K562 (cell line): ENCODE measurements around the gene HSD17B8. TPM values are rescaled to one million over a fixed set of nuclear protein-coding genes. Genes with fewer than 3 reads are reported as not detected.

Experiments used
- ATF2 ChIP-seq: sonication (generic); formaldehyde crosslinking; IDR thresholded peaks from 2 replicates; pipeline ENCODE4 v1.8.1; 2022; ENCODE audit warnings: missing genetic modification reagents
- ATF4 ChIP-seq: fragments of 450-650 bp; formaldehyde crosslinking; IDR thresholded peaks from 2 replicates; pipeline ENCODE4 v1.4.0; 2022; ENCODE audit warnings: mild to moderate bottlenecking, moderate library complexity
- GABPB2 ChIP-seq: fragments of 250-450 bp; sonication (Bioruptor Pico); conservative IDR thresholded peaks from 2 replicates; pipeline ENCODE4 v1.5.1; 2021; ENCODE audit warnings: mild to moderate bottlenecking
- HNRNPH1 ChIP-seq: fragments of 200-400 bp; formaldehyde crosslinking; optimal IDR thresholded peaks from 2 replicates; pipeline ENCODE3; 2017; ENCODE audit warnings: low read depth, mild to moderate bottlenecking, low read length, moderate library complexity
- HNRNPL ChIP-seq: fragments of 200-400 bp; formaldehyde crosslinking; IDR thresholded peaks from 2 replicates; pipeline ENCODE4 v1.6.1; 2017; ENCODE audit warnings: low read depth, mild to moderate bottlenecking, low read length
- JUND ChIP-seq, 2 experiments: IDR thresholded peaks; 2 replicates in 1 of 2; 3 replicates in 1 of 2; pipeline ENCODE4 v1.6.1; 2011; ENCODE audit warnings: borderline replicate concordance in 2 of 2, low read depth in 2 of 2, low read length in 2 of 2, improper control_type of control experiment in 1 of 2, missing biosample characterization in 1 of 2, missing genetic modification characterization in 1 of 2, missing genetic modification reagents in 1 of 2
- MITF ChIP-seq: IDR thresholded peaks from 2 replicates; pipeline ENCODE4 v1.6.1; 2014; ENCODE audit warnings: antibody characterized with exemption
- NONO ChIP-seq, 2 experiments: fragments of 200-400 bp in 1 of 2; fragments of 450-650 bp in 1 of 2; formaldehyde crosslinking in 1 of 2; IDR thresholded peaks; 2 replicates each; pipeline ENCODE4 v1.6.1; 2017; ENCODE audit warnings: low read depth in 2 of 2, mild to moderate bottlenecking in 2 of 2, moderate library complexity in 2 of 2, low read length in 1 of 2
- PRDM10 ChIP-seq: fragments of 450-650 bp; IDR thresholded peaks from 2 replicates; pipeline ENCODE4 v1.6.1; 2018; ENCODE audit not compliant: partially characterized antibody
- PRPF4 ChIP-seq: fragments of 200-400 bp; formaldehyde crosslinking; IDR thresholded peaks from one replicate; pipeline ENCODE4 v1.6.1; 2017; ENCODE audit warnings: low read length, low read depth, mild to moderate bottlenecking; ENCODE audit not compliant: insufficient read depth, poor library complexity, severe bottlenecking
- RFX7 ChIP-seq: fragments of 250-450 bp; sonication (Bioruptor Pico); IDR thresholded peaks from 2 replicates; pipeline ENCODE4 v1.5.1; 2021; ENCODE audit warnings: mild to moderate bottlenecking
- RUNX1 ChIP-seq: sonication (generic); IDR thresholded peaks from 2 replicates; pipeline ENCODE4 v1.6.1; 2016; ENCODE audit warnings: antibody characterized with exemption, low read depth
- ZHX1 ChIP-seq: fragments of 150-350 bp; conservative IDR thresholded peaks from 2 replicates; pipeline ENCODE4 v1.6.1; 2014; ENCODE audit warnings: low read length
- ZNF165 ChIP-seq: fragments of 250-450 bp; sonication (Bioruptor Pico); IDR thresholded peaks from 2 replicates; pipeline ENCODE4 v1.4.0; 2020; ENCODE audit warnings: borderline replicate concordance
- polyA plus RNA-seq, 8 experiments: library from polyadenylated mRNA; depleted of rRNA in 4 of 8; stranded (reverse) in 5 of 8; unstranded in 3 of 8; fragments of >200 nt; fragmentation: Nextera tagmentation in 2 of 8; fragmentation: Illumina TruSeq in 1 of 8; extraction: Ambion mirVana in 2 of 8; extraction: Trizol in 1 of 8; gene quantifications; 2 replicates each; pipeline versions ENCODE4 v1.2.1 to v1.2.3, GENCODE V29; 2011 to 2014; ENCODE audit warnings: inconsistent platforms in 1 of 8, missing spikeins in 1 of 8
- total RNA-seq, 7 experiments: library from RNA; depleted of rRNA in 6 of 7; stranded (reverse); fragments of >200 nt in 6 of 7; fragmentation: Illumina TruSeq in 2 of 7; extraction: Trizol in 2 of 7; gene quantifications; 2 replicates each; pipeline versions ENCODE4 v1.2.1 to v1.2.3, GENCODE V29; 2011 to 2021; ENCODE audit warnings: low replicate concordance in 1 of 7

HSD17B8 gene
- total and polyA plus RNA-seq, 9 of the 15 experiments (the other 6 are each of a cell fraction or from before 2014, with no cell fraction given), result 3.7 to 35.2 (median 14.2) TPM

GRCh38 chr6:33208091-33208967, 3.9 kb downstream of the HSD17B8 start, which contains the start of gene RING1 (continued):
- TF ChIP-seq MITF (0 out of 2 replicates have a peak, but pooled peaks have one; percentile 42), PRDM10 (peak; percentile 41), ZHX1 (no peak), GABPB2 (peak; percentile 50; the same call in 1 of the 2 replicates), ATF2 (CRISPR knock-in tag) (peak; percentile 87; the same call in 1 of the 2 replicates), NONO (IDR thresholded peaks at IDR 0.05; ENCODE audit: low read depth in 2 of 2, low read length in 1 of 2) (peak; percentile 89), RFX7 (CRISPR knock-in tag) (peak; percentile 53; the same call in 1 of the 2 replicates), HNRNPH1 (no peak), HNRNPL (peak; percentile 66; the same call in 1 of the 2 replicates), ATF4 (CRISPR knock-in tag) (0 out of 2 replicates have a peak, but pooled peaks have one; percentile 33), ZNF165 (CRISPR knock-in tag) (no peak), JUND (IDR thresholded peaks at IDR 0.05; ENCODE audit: borderline replicate concordance, low read depth, low read length) (peak; percentile 86), JUND (tag; IDR thresholded peaks at IDR 0.05; ENCODE audit: borderline replicate concordance, low read depth, low read length) (peak; percentile 75; the same call in 1 of the 3 replicates), RUNX1 (peak; percentile 54; the same call in 1 of the 2 replicates), PRPF4 (peak; percentile 37)
